Stimulated activated CD8-positive, alpha-beta memory T cell treated with anti-CD3 and anti-CD28 coated beads, Interleukin-12 subunit alpha, Interleukin-12 subunit beta, amount 100 ng/mL, for 24 hours (primary cell): ENCODE measurements around the gene CCDC66.

Source experiments
- DNase-seq: peaks from one replicate; pipeline ENCODE4 v3.0.0-alpha.2; 2020; ENCODE audit errors: extremely low read depth

Gene CCDC66

DNA sequence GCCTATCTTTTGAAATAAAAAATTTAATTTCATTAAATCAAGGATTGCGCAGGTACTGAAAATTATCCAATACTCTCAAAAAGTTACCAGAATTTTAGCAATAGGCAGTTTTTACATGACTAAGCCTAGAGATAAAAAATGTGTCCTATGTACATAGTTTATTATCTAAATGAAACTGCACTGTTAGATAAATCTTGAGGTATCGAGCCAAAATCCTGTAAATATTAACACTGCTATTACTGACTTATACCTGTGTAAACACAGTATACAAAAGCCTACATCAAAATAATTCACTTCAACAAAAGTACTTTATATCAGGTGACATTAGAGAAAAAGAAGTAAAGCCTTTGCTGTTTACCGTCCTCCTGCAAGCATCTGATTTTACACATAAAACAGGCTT lies 65.4 kb downstream of the CCDC66 start:
- no peak for DNase-seq

DNA sequence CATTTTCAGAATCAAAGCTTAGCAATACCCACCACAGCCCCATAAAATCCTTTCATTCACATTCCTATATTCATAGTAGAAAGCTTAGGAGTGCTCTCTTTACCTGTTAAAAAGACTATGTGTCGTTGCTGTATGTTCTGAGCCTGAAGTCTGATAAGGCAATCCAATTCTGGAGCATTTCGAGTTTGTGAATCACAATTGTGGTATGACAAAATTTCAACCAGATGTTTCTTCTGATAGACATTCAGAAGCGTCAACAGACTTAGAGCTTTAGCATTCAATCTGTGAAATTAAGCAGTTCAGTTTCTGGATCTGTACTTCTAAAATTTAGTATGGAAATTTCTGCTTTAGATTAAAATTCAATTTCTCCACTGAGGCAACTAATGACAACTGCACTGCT lies 67.8 kb downstream of the CCDC66 start:
- no peak for DNase-seq

DNA sequence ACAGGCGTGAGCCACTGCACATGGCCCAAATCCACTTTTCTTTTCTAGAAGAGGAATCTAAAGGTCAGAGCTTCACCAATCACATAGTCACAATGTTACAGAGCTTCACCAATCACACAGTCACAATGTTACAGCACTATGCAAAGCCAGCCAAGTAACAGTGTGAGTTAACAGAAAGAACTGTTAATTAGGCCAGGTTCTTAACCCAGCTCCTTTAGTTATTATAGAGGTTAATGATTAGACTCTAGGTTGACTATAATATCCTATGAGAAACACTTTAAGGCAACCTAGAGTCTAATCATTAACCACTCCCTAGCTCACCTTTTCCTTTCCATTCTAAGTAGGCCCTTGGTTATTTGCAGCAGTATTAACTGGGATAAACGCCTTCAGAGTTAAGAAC lies 72.1 kb downstream of the CCDC66 start:
- no peak for DNase-seq

DNA sequence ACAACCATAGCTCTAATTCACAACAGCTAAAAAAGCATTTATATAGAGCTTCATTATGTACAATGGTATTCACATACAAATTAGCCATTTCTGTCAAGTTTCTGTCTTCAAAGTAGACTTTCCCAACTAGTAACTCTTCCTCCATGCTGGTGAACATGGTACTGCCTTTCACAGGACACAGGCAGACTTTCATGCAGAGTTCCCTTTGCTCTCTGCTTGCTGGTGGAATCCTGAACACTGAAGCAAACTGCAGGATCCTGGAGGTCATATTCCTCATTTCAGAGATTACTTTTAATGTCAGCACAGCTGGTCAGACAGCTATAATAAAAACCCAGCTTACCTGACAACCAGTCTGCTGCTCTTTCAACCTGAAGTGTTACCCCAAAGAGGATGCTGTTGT lies 72.5 kb downstream of the CCDC66 start:
- DNase-seq = no peak

DNA sequence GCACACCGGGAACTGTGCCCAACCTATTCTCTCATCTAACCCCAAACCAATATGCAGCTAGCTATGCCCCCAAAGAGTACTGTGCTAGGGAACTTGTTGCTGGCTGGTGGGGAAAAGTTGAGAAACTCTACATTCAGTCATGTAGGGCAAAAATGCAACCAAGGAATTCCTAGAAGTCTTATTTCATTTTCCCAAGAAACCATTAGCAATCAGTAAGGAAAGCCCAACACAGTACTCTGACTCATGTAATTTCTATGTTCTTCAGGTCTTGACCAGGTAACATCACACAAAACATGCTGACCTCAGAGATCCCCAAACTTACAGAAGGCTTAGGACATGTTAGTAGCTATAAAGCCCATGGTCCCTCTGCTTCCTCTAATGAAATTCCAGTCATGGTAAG lies 74.0 kb downstream of the CCDC66 start:
- no peak for DNase-seq

DNA sequence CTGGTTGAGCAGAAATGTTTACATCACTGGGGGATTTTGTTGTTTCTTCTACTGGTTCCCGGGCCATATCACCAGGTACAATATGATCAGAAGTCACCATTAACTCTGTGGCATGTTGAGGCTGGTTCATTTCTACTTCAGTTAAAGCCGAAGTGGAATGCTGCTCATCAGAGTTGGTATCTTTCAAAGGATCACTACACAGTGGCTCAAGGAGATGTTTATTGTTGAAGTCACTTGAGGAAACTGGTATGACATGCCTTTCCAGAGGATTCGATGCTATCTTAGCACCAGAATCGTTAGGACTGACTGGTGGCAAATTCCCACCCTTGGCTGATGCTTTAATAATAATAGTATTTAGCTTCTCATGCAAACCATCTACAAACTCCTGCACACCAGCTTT lies 76.2 kb downstream of the CCDC66 start:
- DNase-seq = no peak

DNA sequence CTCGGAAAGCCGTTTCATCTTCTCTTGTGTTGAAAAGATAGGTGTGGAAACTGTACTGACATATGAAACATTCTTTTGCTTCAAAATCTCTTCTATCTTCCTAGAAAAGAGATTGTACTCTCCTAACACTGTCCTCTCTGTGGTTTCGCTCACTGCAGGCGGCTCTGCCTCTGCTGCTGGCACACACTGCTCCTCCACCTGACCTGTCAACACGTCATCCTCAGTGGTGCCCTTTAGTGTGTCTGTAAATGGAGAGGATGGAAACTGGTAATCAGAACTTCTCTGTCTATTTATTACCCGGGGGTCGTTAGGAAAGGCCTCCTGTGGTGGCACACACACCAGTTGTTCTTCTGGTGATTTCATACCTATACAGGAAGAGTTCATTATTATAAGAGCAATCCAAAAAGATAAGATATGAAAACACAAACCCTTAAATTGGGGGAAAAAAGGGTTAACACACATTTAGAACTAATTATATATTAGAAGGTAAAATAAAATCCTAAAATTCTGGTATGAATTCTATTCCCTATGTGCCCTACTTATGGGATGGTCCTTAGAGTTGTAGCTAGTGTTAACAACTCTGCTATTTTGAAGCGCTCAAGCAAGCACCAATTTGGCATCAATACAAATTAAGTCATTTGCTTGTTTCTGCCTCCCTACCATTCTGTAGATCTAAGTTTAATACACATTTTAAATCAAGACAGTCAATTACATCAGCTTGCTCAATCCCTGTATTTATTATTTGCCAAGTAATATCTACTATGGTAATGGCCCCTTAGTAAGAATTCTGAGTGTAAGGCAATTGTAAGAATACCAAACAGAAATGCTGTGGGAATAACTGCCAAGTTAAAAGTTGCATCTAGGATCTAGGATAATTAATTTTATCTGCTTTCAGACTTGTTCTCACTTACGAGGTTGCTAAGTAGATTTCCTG lies 76.9 kb downstream of the CCDC66 start:
- DNase-seq = no peak

DNA sequence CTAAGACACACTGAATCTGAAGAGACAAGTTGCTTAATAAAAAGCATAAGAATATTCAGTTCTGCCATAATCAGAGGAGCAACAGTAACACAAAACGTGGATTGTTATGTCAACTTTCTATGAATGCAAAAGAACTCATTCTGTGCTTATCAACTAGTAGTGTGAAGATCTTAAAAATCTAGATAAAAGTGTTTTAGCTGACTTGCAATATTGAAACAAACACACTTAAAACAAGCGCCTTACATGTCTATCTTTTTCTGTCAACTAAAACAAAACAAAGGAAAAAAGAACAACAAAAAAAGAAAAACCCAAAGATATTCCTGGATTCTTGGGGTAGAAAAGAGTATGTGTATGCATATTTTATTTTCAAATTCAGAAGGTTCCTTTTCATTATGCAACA lies 88.4 kb downstream of the CCDC66 start:
- DNase-seq = no peak

DNA sequence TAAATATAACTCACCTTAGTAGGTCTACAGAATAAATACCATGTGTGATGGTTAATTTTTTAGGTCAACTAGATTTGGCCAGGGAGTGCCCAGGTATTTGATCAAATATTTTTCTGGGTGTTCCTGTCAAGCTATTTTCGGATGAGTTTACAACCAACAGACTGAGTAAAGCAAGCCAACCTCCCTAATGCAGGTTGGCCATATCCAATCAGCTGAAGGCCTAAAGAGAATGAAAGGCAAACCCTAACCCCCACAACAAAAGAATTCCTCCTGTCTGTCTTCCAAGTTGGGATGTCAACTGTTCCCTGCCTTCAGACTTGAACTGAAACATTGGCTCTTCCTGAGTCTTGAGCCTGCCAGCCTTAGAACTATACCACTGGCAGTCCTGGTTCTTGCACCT lies 97.5 kb downstream of the CCDC66 start:
- DNase-seq = no peak

DNA sequence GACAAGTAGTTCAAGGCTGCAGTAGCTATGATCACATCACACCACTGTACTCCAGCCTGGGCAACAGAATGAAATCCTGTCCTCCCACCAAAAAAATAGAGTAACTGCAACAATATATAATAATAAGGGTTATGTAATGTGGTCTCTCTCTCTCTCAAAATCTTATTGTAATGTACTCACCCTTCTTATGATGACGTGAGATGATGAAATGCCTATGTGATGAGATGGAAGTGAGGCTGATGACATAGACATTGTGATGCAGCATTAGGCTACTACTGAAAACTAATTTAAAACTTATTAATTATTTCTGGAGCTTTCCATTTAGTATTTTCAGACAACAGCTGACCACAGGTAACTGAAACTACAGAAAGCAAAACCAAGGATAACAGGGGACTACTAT lies 98.7 kb downstream of the CCDC66 start:
- no peak for DNase-seq

DNA sequence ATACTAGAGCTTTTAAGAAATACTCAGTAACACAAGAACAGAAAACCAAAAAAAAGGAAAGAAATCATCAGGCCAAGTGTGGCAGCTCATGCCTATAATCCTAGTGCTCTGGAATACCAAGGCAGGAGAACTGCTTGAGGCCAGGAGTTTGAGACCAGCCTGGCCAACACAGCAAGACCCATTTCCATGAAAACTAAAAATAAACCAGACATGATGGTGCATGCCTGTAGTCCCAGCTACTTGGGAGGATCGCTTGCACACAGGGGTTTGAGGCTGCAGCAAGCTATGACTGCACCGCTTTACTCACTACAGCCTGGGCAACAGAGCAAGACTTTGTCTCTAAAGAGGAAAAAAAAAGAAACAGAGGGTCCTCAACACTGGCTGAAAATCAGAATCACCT lies 107.8 kb downstream of the CCDC66 start:
- DNase-seq = no peak

DNA sequence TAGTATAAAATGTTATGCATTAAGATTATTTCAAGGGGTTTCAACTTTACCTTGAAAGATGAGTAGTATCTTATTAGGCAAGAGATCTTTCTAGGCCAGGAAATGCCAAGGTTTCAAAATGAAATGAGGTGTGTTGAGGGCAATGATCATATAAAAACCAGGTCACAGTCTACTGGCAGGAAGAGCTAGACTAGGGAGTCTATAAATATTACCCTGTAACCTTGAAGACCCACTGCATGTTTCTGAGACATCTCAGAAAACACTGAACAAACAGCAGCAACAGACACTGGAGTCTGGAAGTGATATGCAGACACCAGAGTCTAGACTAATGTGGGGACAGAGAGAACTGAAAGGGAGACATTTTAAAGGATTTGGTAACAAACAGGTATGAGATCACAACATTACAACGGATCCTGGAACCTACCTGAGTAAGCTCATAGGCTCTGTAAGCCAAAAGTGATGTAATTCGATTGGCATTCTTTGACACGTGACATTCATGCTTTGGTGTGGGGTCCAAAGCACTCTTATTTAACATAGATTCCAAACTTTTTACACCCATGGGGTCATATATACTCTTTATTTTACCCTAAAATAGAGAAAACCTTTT lies 111.1 kb downstream of the CCDC66 start:
- no peak for DNase-seq
